Adrenal gland (tissue), 5 donors: Measurements from ENCODE around the gene ACADSB.

ENCODE experiments used
- CTCF ChIP-seq, 6 experiments: fragments of 450-650 bp in 4 of 6; fragments of 200-600 bp in 2 of 6; sonication (generic) in 1 of 6; IDR thresholded peaks; 1 replicate in 5 of 6; 2 replicates in 1 of 6; pipeline versions ENCODE4 v1.5.1 to v1.8.0; 2016 to 2021; ENCODE audit warnings: antibody characterized with exemption in 6 of 6, mild to moderate bottlenecking in 2 of 6, moderate library complexity in 1 of 6
- POLR2A ChIP-seq, 2 donors: fragments of 450-650 bp; IDR thresholded peaks; one replicate each; pipeline ENCODE4 v1.6.1; 2017; ENCODE audit warnings: antibody characterized with exemption in 2 of 2, mild to moderate bottlenecking in 2 of 2, moderate library complexity in 1 of 2
- donor health status: DM: no; HTN: no; CAD: no.

DNA sequence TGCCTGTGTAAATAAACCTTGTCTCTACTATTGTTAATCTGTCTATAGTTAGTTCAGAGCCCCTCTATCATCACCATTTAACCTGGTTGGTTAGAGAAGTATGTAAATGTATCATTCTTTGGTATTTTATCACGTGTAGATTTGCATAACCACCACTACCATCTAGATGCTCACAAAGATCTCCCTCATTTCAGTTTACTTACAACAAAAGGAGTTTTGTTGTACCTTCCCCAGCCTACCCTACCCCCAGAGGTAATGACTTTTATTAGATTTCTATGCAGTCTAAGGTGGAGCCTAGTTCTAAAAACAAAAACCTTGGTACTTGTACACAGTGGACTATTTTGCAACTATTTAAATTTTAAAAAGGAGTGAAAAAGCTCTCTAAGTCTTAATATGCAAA is 17.5 kb downstream of the ACADSB start:
- TF ChIP-seq CTCF (IDR thresholded peaks at IDR 0.05) = no peak
- no peak for TF ChIP-seq POLR2A (IDR thresholded peaks at IDR 0.05)
